GM19351 (cell line): Measurements from ENCODE around the gene KBTBD6.
A peak's percentile ranks its signal among the peaks of the same experiment; 100 is the strongest.
"Not testable (repeated sequence)": the region's sequence is repeated elsewhere in the genome, so short reads cannot be mapped to it uniquely, and the experiment has no call there.

ENCODE experiments used
- ATAC-seq: cut with Tn5 transposase; IDR thresholded peaks from one replicate; pipeline ENCODE4 v1.9.1; 2021; ENCODE audit warnings: mild to moderate bottlenecking, moderate library complexity; ENCODE audit not compliant: unreplicated experiment

KBTBD6 gene

GRCh38 chr13:41133951-41134350 is 1.3 kb upstream of the KBTBD6 start:
- no peak for ATAC-seq

GRCh38 chr13:41131660-41132511 is 716 bp downstream of the KBTBD6 start:
- ATAC-seq = peak; percentile 15

GRCh38 chr13:41131189-41131588 is 1.4 kb downstream of the KBTBD6 start:
- ATAC-seq = not testable (repeated sequence)

- no peak for ATAC-seq
These were observed 2.2 kb downstream of the KBTBD6 start for GRCh38 chr13:41130356-41130755.

GRCh38 chr13:41127701-41128100 is 4.9 kb downstream of the KBTBD6 start:
- no peak for ATAC-seq

GRCh38 chr13:41122838-41123237 is 9.8 kb downstream of the KBTBD6 start:
- no peak for ATAC-seq

- ATAC-seq = no peak
These were observed 14.7 kb downstream of the KBTBD6 start for GRCh38 chr13:41117869-41118268.

- no peak for ATAC-seq
These were observed 21.1 kb downstream of the KBTBD6 start for GRCh38 chr13:41111454-41111853.

- ATAC-seq = no peak
These were observed 25.0 kb downstream of the KBTBD6 start for GRCh38 chr13:41107584-41108014.

GRCh38 chr13:41107104-41107571 is 25.5 kb downstream of the KBTBD6 start:
- ATAC-seq = no peak

- no peak for ATAC-seq
These were observed 32.6 kb downstream of the KBTBD6 start for GRCh38 chr13:41099986-41100385.

- no peak for ATAC-seq
These were observed 33.8 kb downstream of the KBTBD6 start for GRCh38 chr13:41098761-41099160.

GRCh38 chr13:41095681-41096080 is 36.9 kb downstream of the KBTBD6 start:
- ATAC-seq = not testable (repeated sequence)

GRCh38 chr13:41085961-41086585 is 46.5 kb downstream of the KBTBD6 start:
- ATAC-seq = no peak

- ATAC-seq = no peak
These were observed 52.9 kb downstream of the KBTBD6 start for GRCh38 chr13:41079725-41080124.
